Measurements from ENCODE around the gene LSM5. TPM values are rescaled to one million over a fixed set of nuclear protein-coding genes. Genes with fewer than 3 reads are reported as not detected.

Gene LSM5
- 78.9 and 88.5 TPM in 2 replicates for total RNA-seq

DNA sequence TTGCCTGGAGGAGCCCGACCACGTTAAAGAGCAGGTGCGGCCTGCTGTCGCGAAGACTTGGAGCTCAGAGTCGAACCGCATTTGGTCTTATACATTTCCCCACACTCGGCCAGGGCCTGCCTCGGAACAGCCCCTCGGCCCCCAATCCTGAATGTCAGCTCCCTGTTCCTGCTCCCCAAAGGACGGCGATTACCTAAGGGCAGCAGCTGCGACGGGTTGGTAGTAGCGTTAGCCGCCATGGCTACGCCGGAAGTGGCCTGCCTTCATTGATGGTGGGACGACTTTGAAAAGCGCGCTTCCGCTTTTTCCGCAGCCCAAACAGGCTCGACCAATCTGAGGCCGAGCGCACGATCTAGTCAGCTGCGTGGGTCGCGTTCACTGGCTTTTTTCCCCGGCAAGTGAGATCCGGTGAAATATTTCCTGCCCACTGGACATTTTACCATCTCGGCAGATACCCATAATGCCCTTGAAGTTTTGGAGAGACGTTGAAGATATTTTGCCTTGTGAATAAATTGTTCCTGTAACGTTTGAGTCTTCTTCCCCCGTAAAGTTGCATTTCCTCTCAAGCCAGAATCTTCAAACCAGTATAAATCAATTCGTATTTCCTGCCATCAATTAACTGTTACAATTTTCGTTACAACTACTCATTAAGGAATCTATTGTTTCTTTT, at the start of gene LSM5:
Gene LSM5, minus strand, starts transcription at position 254 of the 670 bp plus-strand sequence. Its CDS starts 15 bp downstream, at position 239.
- Mint-ChIP-seq H3K27me3 (ENCODE audit: low read depth) (no peaks in the 10 kb centered on the region), H3K36me3 (ENCODE audit: low read depth) (peaks cover 27% of the 10 kb centered on the region), H3K4me3 (ENCODE audit: low read depth) (peak within 1 kb of the TSS; percentile 89), H3K27ac (peak within 1 kb of the TSS; percentile 94), H3K9me3 (no peaks in the 10 kb centered on the region), H3K4me1 (ENCODE audit: low read depth) (peaks cover 28% of the 10 kb centered on the region)
- peak; percentile 87 for DNase-seq (ENCODE audit: low spot score)
- intact Hi-C loops (cut with micrococcal nuclease) = loop anchor here (1.0 to 5.0 kb wide), 5 partner anchors 52 to 617 kb away; partner anchors contain the start of gene RP9

- no peak overlapping the region for H3K27ac Mint-ChIP-seq
- peaks cover 17% of the 10 kb centered on the region for H3K4me1 Mint-ChIP-seq (ENCODE audit: low read depth)
- no peak for DNase-seq (ENCODE audit: low spot score)
- H3K9me3 Mint-ChIP-seq = no peaks in the 10 kb centered on the region
- H3K36me3 Mint-ChIP-seq (ENCODE audit: low read depth) = peaks cover 31% of the 10 kb centered on the region
- intact Hi-C loops (cut with micrococcal nuclease) = no loop called here
- no peak overlapping the region for H3K4me3 Mint-ChIP-seq (ENCODE audit: low read depth)
- H3K27me3 Mint-ChIP-seq (ENCODE audit: low read depth) = no peaks in the 10 kb centered on the region
Observed at GRCh38 chr7:32539366-32539765, 49.2 kb upstream of the LSM5 start.

DNA sequence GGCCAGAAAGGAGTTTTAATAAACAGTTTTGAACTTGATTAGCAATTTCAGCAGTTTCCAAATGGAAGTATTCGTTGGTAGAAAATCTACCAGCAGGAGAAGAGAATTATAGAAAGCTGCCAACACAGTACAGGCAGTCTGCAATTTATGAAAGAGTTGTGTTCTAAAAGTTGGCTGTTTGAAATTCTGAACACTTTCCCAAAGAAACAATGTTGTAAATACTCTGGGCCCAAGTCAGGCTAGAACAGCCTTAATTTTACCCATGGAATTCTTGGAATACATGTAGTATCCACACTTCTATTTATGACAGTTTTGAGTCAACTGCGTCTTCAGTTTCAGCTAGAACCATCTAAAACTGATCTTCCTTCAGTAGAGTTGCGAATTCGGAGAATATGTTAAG, 47.6 kb upstream of the LSM5 start:
- Mint-ChIP-seq H3K27ac (no peak overlapping the region), H3K36me3 (ENCODE audit: low read depth) (peaks cover 18% of the 10 kb centered on the region), H3K4me1 (ENCODE audit: low read depth) (peaks cover 8% of the 10 kb centered on the region), H3K9me3 (no peaks in the 10 kb centered on the region), H3K4me3 (ENCODE audit: low read depth) (no peak overlapping the region), H3K27me3 (ENCODE audit: low read depth) (no peaks in the 10 kb centered on the region)
- intact Hi-C loops (cut with micrococcal nuclease) = no loop called here
- DNase-seq (ENCODE audit: low spot score) = no peak

DNA sequence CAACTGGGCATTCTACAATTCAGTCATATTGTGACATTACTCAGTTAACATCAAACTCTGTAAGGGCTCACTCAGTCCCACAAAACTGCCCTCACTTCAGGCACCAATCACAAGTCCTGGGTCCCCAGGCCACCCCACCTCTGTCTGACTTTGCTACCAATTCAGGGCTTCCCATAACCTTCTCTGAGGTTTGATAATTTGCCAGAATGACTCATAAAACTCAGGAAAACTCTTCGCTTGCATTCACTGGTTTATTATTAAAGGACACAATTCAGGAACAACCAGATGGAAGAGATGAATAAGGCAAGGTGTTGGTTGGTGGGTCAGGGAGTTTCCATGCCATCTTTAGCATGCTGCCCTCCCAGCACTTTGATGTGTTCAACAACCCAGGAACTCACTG, 46.4 kb upstream of the LSM5 start:
- no peak overlapping the region for H3K27ac Mint-ChIP-seq
- peaks cover 8% of the 10 kb centered on the region for H3K4me1 Mint-ChIP-seq (ENCODE audit: low read depth)

DNA sequence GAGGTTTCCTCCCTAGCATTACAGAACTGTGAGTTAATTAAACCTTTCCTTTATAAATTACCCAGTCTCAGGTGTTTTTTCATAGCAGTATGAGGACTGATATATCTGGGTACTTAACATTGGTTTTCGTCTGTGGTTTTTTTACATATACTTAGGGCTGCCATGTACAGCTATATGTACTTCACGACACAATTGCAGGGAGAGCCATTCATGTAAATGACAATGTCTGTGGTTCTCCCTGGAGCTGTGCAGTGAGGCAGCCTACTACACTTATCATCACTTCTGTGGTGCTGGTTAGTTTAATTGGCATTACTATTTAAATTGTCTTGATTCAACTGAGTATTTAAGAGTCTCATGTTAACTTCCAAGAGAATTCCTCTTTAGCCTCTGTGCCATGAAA, 45.8 kb upstream of the LSM5 start:
- DNase-seq (ENCODE audit: low spot score) = no peak
- Mint-ChIP-seq H3K4me3 (ENCODE audit: low read depth) (no peak overlapping the region), H3K27me3 (ENCODE audit: low read depth) (no peaks in the 10 kb centered on the region), H3K27ac (no peak overlapping the region), H3K9me3 (no peaks in the 10 kb centered on the region), H3K36me3 (ENCODE audit: low read depth) (peaks cover 25% of the 10 kb centered on the region), H3K4me1 (ENCODE audit: low read depth) (peaks cover 8% of the 10 kb centered on the region)
- intact Hi-C loops (cut with micrococcal nuclease) = no loop called here

More for the DNA sequence above, 46.4 kb upstream of the LSM5 start:
- no peak overlapping the region for H3K4me3 Mint-ChIP-seq (ENCODE audit: low read depth)
- H3K27me3 Mint-ChIP-seq (ENCODE audit: low read depth) = no peaks in the 10 kb centered on the region
- intact Hi-C loops (cut with micrococcal nuclease) = no loop called here
- no peaks in the 10 kb centered on the region for H3K9me3 Mint-ChIP-seq
- no peak for DNase-seq (ENCODE audit: low spot score)
- H3K36me3 Mint-ChIP-seq (ENCODE audit: low read depth) = peaks cover 22% of the 10 kb centered on the region

GRCh38 chr7:32535162-32535702, 45.1 kb upstream of the LSM5 start:
- Mint-ChIP-seq H3K4me3 (ENCODE audit: low read depth) (no peak overlapping the region), H3K36me3 (ENCODE audit: low read depth) (peaks cover 25% of the 10 kb centered on the region), H3K4me1 (ENCODE audit: low read depth) (peaks cover 8% of the 10 kb centered on the region), H3K9me3 (no peaks in the 10 kb centered on the region), H3K27ac (no peak overlapping the region), H3K27me3 (ENCODE audit: low read depth) (no peaks in the 10 kb centered on the region)
- intact Hi-C loops (cut with micrococcal nuclease) = no loop called here
- no peak for DNase-seq (ENCODE audit: low spot score)

- DNase-seq (ENCODE audit: low spot score) = no peak
- no peak overlapping the region for H3K27ac Mint-ChIP-seq
- no peaks in the 10 kb centered on the region for H3K27me3 Mint-ChIP-seq (ENCODE audit: low read depth)
- peaks cover 22% of the 10 kb centered on the region for H3K36me3 Mint-ChIP-seq (ENCODE audit: low read depth)
- intact Hi-C loops (cut with micrococcal nuclease) = no loop called here
- H3K4me1 Mint-ChIP-seq (ENCODE audit: low read depth) = peaks cover 3% of the 10 kb centered on the region
- no peaks in the 10 kb centered on the region for H3K9me3 Mint-ChIP-seq
- no peak overlapping the region for H3K4me3 Mint-ChIP-seq (ENCODE audit: low read depth)
Observed at GRCh38 chr7:32533276-32534029, 43.3 kb upstream of the LSM5 start.

DNA sequence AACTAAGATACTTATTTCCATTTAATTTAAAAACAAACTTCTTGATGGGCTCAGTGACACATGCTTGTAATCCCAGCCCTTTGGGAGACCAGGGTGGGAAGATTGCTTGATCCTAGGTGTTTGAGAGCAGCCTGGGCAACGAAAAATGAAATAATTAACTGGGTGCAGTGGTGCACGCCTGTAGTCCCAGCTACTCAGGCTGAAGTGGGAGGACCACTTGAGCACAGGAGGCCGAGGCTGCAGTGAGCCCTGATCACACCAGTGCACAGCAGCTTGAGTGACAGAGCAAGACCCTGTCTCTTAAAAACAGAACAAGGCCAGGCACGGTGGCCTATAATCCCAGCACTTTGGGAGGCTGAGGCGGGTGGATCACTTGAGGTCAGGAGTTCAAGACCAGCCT, 42.5 kb upstream of the LSM5 start:
- Mint-ChIP-seq H3K4me3 (ENCODE audit: low read depth) (no peak overlapping the region), H3K4me1 (ENCODE audit: low read depth) (peaks cover 6% of the 10 kb centered on the region), H3K9me3 (no peaks in the 10 kb centered on the region), H3K36me3 (ENCODE audit: low read depth) (peaks cover 21% of the 10 kb centered on the region), H3K27me3 (ENCODE audit: low read depth) (no peaks in the 10 kb centered on the region), H3K27ac (no peak overlapping the region)
- DNase-seq (ENCODE audit: low spot score) = no peak
- intact Hi-C loops (cut with micrococcal nuclease) = no loop called here

DNA sequence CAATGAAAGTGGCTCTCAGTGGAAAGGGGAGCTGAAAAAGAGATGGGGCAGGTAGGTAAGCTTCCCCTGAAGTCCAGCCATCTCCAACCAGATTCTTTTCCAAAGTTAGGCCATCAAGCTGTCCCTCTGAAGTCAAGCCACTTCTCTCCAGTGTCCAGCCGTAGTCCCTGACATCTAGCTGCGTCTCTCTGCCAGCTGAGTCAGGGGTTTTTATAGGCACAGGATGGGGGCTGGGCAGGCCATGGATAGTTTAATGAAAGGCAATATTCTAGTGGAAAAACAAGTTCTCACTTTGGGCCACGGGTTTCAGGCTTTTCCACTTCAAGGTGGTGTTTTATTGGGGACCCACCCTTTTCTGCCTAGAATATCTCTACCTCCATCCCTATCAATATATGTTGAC, 41.9 kb upstream of the LSM5 start:
- Mint-ChIP-seq H3K36me3 (ENCODE audit: low read depth) (peaks cover 25% of the 10 kb centered on the region), H3K4me3 (ENCODE audit: low read depth) (no peak overlapping the region), H3K4me1 (ENCODE audit: low read depth) (peaks cover 8% of the 10 kb centered on the region), H3K9me3 (no peaks in the 10 kb centered on the region), H3K27ac (no peak overlapping the region), H3K27me3 (ENCODE audit: low read depth) (no peaks in the 10 kb centered on the region)
- DNase-seq (ENCODE audit: low spot score) = no peak
- intact Hi-C loops (cut with micrococcal nuclease) = no loop called here

DNA sequence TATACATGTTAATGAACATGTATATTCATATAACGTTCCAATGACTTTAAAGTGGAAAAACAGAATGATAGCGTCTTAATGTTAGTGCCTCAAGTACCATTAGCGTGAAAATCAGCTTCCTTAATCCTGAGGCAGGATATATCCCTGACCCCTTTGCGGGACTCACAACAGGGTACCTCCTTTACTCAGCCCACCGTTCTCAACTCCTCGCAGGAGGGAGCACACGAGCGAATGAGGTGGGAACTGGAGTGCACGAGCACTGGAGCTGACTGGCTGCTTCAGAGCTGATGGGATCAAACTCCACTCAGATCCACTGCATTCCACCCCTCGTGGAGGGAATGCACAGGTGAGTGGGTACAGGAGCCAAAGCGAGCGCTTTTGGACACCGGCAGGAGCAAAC, 41.2 kb upstream of the LSM5 start:
- Mint-ChIP-seq H3K27me3 (ENCODE audit: low read depth) (no peaks in the 10 kb centered on the region), H3K27ac (no peak overlapping the region), H3K4me3 (ENCODE audit: low read depth) (no peak overlapping the region), H3K36me3 (ENCODE audit: low read depth) (peaks cover 25% of the 10 kb centered on the region), H3K9me3 (no peaks in the 10 kb centered on the region), H3K4me1 (ENCODE audit: low read depth) (peaks cover 8% of the 10 kb centered on the region)
- no peak for DNase-seq (ENCODE audit: low spot score)
- intact Hi-C loops (cut with micrococcal nuclease) = no loop called here

DNA sequence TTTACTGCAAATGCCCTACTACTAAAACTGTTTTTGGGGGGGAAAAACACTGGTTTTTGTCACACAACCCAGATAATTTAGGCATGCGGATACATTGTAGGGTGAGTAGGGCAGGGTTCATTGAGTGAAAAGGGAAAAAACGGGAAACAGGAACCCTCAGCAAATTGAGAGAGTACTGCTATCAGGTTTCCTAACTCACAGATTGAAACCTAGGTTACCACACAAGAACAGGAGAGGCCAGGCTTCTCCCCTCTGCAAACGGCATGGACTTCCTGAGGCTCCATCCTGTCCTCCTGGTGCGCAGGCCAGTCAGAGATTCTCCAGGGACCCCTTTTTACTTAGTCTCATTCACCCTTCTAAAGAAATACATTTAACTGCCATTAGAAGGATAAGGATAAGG, 35.7 kb upstream of the LSM5 start:
- H3K9me3 Mint-ChIP-seq = peaks cover 17% of the 10 kb centered on the region
- peaks cover 5% of the 10 kb centered on the region for H3K4me1 Mint-ChIP-seq (ENCODE audit: low read depth)
- peaks cover 34% of the 10 kb centered on the region for H3K36me3 Mint-ChIP-seq (ENCODE audit: low read depth)
- H3K27ac Mint-ChIP-seq = no peak overlapping the region
- no peaks in the 10 kb centered on the region for H3K27me3 Mint-ChIP-seq (ENCODE audit: low read depth)
- no peak overlapping the region for H3K4me3 Mint-ChIP-seq (ENCODE audit: low read depth)
- intact Hi-C loops (cut with micrococcal nuclease) = no loop called here
- no peak for DNase-seq (ENCODE audit: low spot score)

DNA sequence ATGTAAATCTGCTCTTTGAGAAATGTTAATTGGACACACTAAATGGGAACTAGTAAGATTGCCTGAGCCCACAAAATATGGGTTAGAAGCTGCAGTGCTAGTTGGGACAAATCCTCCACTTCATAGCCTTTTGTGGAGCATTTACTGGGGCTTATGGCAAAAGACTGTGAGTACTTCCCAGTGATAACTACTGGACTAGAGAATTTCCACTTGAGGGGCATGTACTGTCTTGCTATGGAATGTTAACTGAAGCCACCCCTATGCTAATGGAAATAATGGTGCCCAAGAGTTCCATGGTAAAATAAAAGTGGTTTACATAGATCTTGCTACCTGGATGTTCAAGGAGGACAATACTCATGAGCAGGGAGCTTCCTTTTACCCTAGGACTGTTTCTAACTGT, 34.5 kb upstream of the LSM5 start:
- Mint-ChIP-seq H3K27me3 (ENCODE audit: low read depth) (no peaks in the 10 kb centered on the region), H3K36me3 (ENCODE audit: low read depth) (peaks cover 46% of the 10 kb centered on the region), H3K4me3 (ENCODE audit: low read depth) (no peak overlapping the region)

More for the DNA sequence above, 34.5 kb upstream of the LSM5 start:
- intact Hi-C loops (cut with micrococcal nuclease) = no loop called here
- DNase-seq (ENCODE audit: low spot score) = no peak
- Mint-ChIP-seq H3K9me3 (peaks cover 29% of the 10 kb centered on the region), H3K27ac (no peak overlapping the region), H3K4me1 (ENCODE audit: low read depth) (peaks cover 5% of the 10 kb centered on the region)

Data from activated T-helper 2 cell treated with anti-CD3 and anti-CD28 coated beads, Interferon-gamma antibody, Interleukin-2, Interleukin-4, amounts not matched to agents 10 μg/mL and 5 μg/mL and 100 μg/mL, durations not matched to agents 14 hours and 24 hours and 36 hours (primary cell).